ENCODE data around the gene FCRL5.

Gene FCRL5

GRCh38 chr1:157523774-157524493 lies 28.4 kb downstream of the FCRL5 start:
- no peak for FAIRE-seq

GRCh38 chr1:157521056-157521455 lies 31.3 kb downstream of the FCRL5 start:
- FAIRE-seq = no peak

- no peak for FAIRE-seq
Observed at GRCh38 chr1:157520386-157520935, 31.9 kb downstream of the FCRL5 start.

GRCh38 chr1:157519451-157519850 lies 32.9 kb downstream of the FCRL5 start:
- no peak for FAIRE-seq

- FAIRE-seq = no peak
Observed at GRCh38 chr1:157517016-157517415, 35.3 kb downstream of the FCRL5 start.

GRCh38 chr1:157515709-157516108 lies 36.6 kb downstream of the FCRL5 start:
- no peak for FAIRE-seq

GRCh38 chr1:157515141-157515540 lies 37.2 kb downstream of the FCRL5 start:
- no peak for FAIRE-seq

- no peak for FAIRE-seq
Observed at GRCh38 chr1:157512036-157512969, 40.0 kb downstream of the FCRL5 start.

- no peak for FAIRE-seq
Observed at GRCh38 chr1:157509546-157510232, 42.6 kb downstream of the FCRL5 start.

- FAIRE-seq = no peak
Observed at GRCh38 chr1:157505481-157506272, 46.6 kb downstream of the FCRL5 start.

GRCh38 chr1:157504646-157505045 lies 47.7 kb downstream of the FCRL5 start:
- FAIRE-seq = no peak

GRCh38 chr1:157499521-157499920 lies 52.8 kb downstream of the FCRL5 start:
- no peak for FAIRE-seq

GRCh38 chr1:157498736-157499090 lies 53.6 kb downstream of the FCRL5 start:
- no peak for FAIRE-seq

GRCh38 chr1:157497987-157498735 lies 54.2 kb downstream of the FCRL5 start:
- FAIRE-seq = no peak

- FAIRE-seq = no peak
Observed at GRCh38 chr1:157497284-157497683, 55.0 kb downstream of the FCRL5 start.

GRCh38 chr1:157496121-157496526 lies 56.2 kb downstream of the FCRL5 start:
- FAIRE-seq = peak; percentile 78

- FAIRE-seq = no peak
Observed at GRCh38 chr1:157495285-157495684, 57.0 kb downstream of the FCRL5 start.

GRCh38 chr1:157494093-157494492 lies 58.2 kb downstream of the FCRL5 start:
- FAIRE-seq = no peak

GRCh38 chr1:157490467-157491165 lies 61.7 kb downstream of the FCRL5 start:
- no peak for FAIRE-seq

GRCh38 chr1:157488156-157488555 lies 64.2 kb downstream of the FCRL5 start:
- no peak for FAIRE-seq

GRCh38 chr1:157487504-157487903 lies 64.8 kb downstream of the FCRL5 start:
- FAIRE-seq = no peak
